Naive thymus-derived CD4-positive, alpha-beta T cell (primary cell): ENCODE data around the gene GRB7. TPM values are rescaled to one million over a fixed set of nuclear protein-coding genes. Genes with fewer than 3 reads are reported as not detected.

Experiments
- ATAC-seq: fragments of 150-1000 bp; cut with Tn5 transposase; 2 replicates; pipeline ENCODE4 v1.10.0; 2021; ENCODE audit warnings: mild to moderate bottlenecking, moderate library complexity
- CTCF ChIA-PET: fragments of 350-600 bp; sonication (Branson Sonifier 250); formaldehyde crosslinking; loops from one replicate; lab custom pipeline; 2021; ENCODE audit warnings: antibody characterized with exemption; lab: Charles Lee
- POLR2A ChIA-PET: fragments of 350-600 bp; sonication (Branson Sonifier 250); formaldehyde crosslinking; loops from one replicate; lab custom pipeline; 2021; ENCODE audit warnings: antibody characterized with exemption, inconsistent platforms; lab: Charles Lee
- DNase-seq, 9 donors: peaks; one replicate each; pipeline versions ENCODE4 v3.0.0 to v3.0.0-alpha.2; 2020 to 2022; ENCODE audit warnings: mixed read lengths in 1 of 9
- H3K27ac ChIP-seq: one replicate; pipeline ENCODE4 v1.7.0; 2013; ENCODE audit warnings: mild to moderate bottlenecking, low read depth, low read length, moderate library complexity
- H3K27me3 ChIP-seq, 2 donors: one replicate each; pipeline ENCODE4 v1.7.0; 2013; ENCODE audit warnings: low read length in 2 of 2, mild to moderate bottlenecking in 2 of 2, moderate library complexity in 2 of 2; ENCODE audit not compliant: control insufficient read depth in 2 of 2, insufficient read depth in 2 of 2
- H3K36me3 ChIP-seq, 3 experiments: 1 replicate in 2 of 3; 2 replicates in 1 of 3; pipeline ENCODE4 v1.7.0; 2013; ENCODE audit warnings: low read length in 3 of 3, mild to moderate bottlenecking in 3 of 3, moderate library complexity in 1 of 3; ENCODE audit not compliant: insufficient read depth in 3 of 3, control insufficient read depth in 2 of 3
- H3K4me1 ChIP-seq, 2 donors: one replicate each; pipeline ENCODE4 v1.7.0; 2013; ENCODE audit warnings: low read length in 2 of 2, mild to moderate bottlenecking in 2 of 2, moderate library complexity in 1 of 2; ENCODE audit not compliant: control insufficient read depth in 2 of 2, insufficient read depth in 2 of 2
- H3K4me3 ChIP-seq: 2 replicates; pipeline ENCODE4 v1.7.0; 2013; ENCODE audit warnings: mild to moderate bottlenecking, low read length
- H3K9me3 ChIP-seq, 3 experiments: 1 replicate in 2 of 3; 2 replicates in 1 of 3; pipeline ENCODE4 v1.7.0; 2013; ENCODE audit warnings: low read length in 3 of 3; ENCODE audit not compliant: control insufficient read depth in 2 of 3
- H3K27ac Mint-ChIP-seq, 9 donors: one replicate each; pipeline ENCODE4 v1.8.0; 2020 to 2022; ENCODE audit warnings: mixed read lengths in 9 of 9, mild to moderate bottlenecking in 8 of 9, moderate library complexity in 5 of 9, inconsistent platforms in 2 of 9
- H3K27me3 Mint-ChIP-seq, 5 donors: one replicate each; pipeline ENCODE4 v1.8.0; 2021 to 2022; ENCODE audit warnings: mixed read lengths in 5 of 5, mild to moderate bottlenecking in 1 of 5
- H3K36me3 Mint-ChIP-seq, 5 donors: one replicate each; pipeline ENCODE4 v1.8.0; 2020 to 2022; ENCODE audit warnings: mixed read lengths in 5 of 5, mild to moderate bottlenecking in 3 of 5, inconsistent platforms in 1 of 5
- H3K4me1 Mint-ChIP-seq, 7 donors: one replicate each; pipeline ENCODE4 v1.8.0; 2020 to 2022; ENCODE audit warnings: mixed read lengths in 7 of 7, mild to moderate bottlenecking in 3 of 7, inconsistent platforms in 1 of 7
- H3K4me3 Mint-ChIP-seq, 10 donors: one replicate each; pipeline ENCODE4 v1.8.0; 2020 to 2022; ENCODE audit warnings: mild to moderate bottlenecking in 10 of 10, mixed read lengths in 10 of 10, moderate library complexity in 6 of 10, inconsistent platforms in 2 of 10
- H3K9me3 Mint-ChIP-seq, 11 donors: one replicate each; pipeline ENCODE4 v1.8.0; 2020 to 2022; ENCODE audit warnings: mixed read lengths in 11 of 11, mild to moderate bottlenecking in 4 of 11, inconsistent platforms in 1 of 11, moderate library complexity in 1 of 11
- intact Hi-C, 2 donors: fragments of 100-400 bp; cut with micrococcal nuclease; formaldehyde crosslinking; loops; one replicate each; pipeline ENCODE4 v1.15.1; 2023
- polyA plus RNA-seq, 2 donors: library from polyadenylated mRNA; unstranded; fragments of 300-500 nt; fragmentation: Illumina TruSeq; gene quantifications; one replicate each; pipeline ENCODE4 v1.2.3, GENCODE V29; 2021
- total RNA-seq, 6 experiments: library from RNA in 5 of 6; stranded (reverse) in 5 of 6; gene quantifications; 1 replicate in 5 of 6; 2 replicates in 1 of 6; pipeline ENCODE4 v1.2.3 and lab custom pipeline; 2021 to 2026

The GRB7 gene
- total and polyA plus RNA-seq, 7 experiments from 2014 or later, result 0.99 TPM; not detected in 6

- peaks cover 73 to 99% (median 98%) of the 10 kb centered on the region in 7 donors for H3K4me1 Mint-ChIP-seq
- H3K27ac ChIP-seq, result peak overlapping the region; percentile 71
- intact Hi-C loops, result loop anchor here (1.0 to 5.0 kb wide), 7 partner anchors 8 to 94 kb away; partner anchors contain the start of gene IKZF3 (in 2 of the 2)
- peak; percentile 81 for ATAC-seq
- H3K27me3 Mint-ChIP-seq, result no peaks in the 10 kb centered on the region
- no peak overlapping the region for H3K4me3 ChIP-seq
- peak overlapping the region; percentile 29 to 83 (median 57) for H3K4me3 Mint-ChIP-seq
- H3K9me3 ChIP-seq, result no peaks in the 10 kb centered on the region
- H3K27ac Mint-ChIP-seq, result peak overlapping the region; percentile 78 to 98 (median 94)
- H3K36me3 Mint-ChIP-seq, result peaks cover 7 to 59% (median 43%) of the 10 kb centered on the region in 5 donors
- POLR2A ChIA-PET, result interaction anchor here (0.6 to 2.2 kb wide), 20 partner anchors 10 to 157 kb away, joined by 3 to 26 read pairs (median 4); partner anchors contain the start of genes IKZF3, LRRC3C, ORMDL3 and ZPBP2
- H3K9me3 Mint-ChIP-seq, result no peaks in the 10 kb centered on the region
- peaks cover 77 to 92% of the 10 kb centered on the region in 2 donors for H3K4me1 ChIP-seq
- no peaks in the 10 kb centered on the region for H3K27me3 ChIP-seq
- peak in 7 of 9 donors; percentile 46 to 81 (median 63) for DNase-seq
- peaks cover 5 to 16% (median 14%) of the 10 kb centered on the region in 3 experiments for H3K36me3 ChIP-seq
- CTCF ChIA-PET, result interaction anchor here (0.7 to 1.3 kb wide), 7 partner anchors 11 to 187 kb away, joined by 3 to 6 read pairs (median 3); partner anchors contain the start of gene IKZF3
Measured at GRCh38 chr17:39769974-39770587, 32.3 kb downstream of the GRB7 start.

- H3K4me3 ChIP-seq, result peak overlapping the region; percentile 34
- peaks cover 71 to 90% of the 10 kb centered on the region in 2 donors for H3K4me1 ChIP-seq
- H3K36me3 ChIP-seq, result peaks cover 0 to 5% (median 0%) of the 10 kb centered on the region in 3 experiments
- Mint-ChIP-seq H3K27me3 (no peaks in the 10 kb centered on the region), H3K36me3 (peaks cover 7 to 42% (median 24%) of the 10 kb centered on the region in 5 donors), H3K4me1 (peaks cover 71 to 98% (median 94%) of the 10 kb centered on the region in 7 donors), H3K9me3 (no peaks in the 10 kb centered on the region), H3K27ac (peak overlapping the region; percentile 79 to 98 (median 94)), H3K4me3 (peak overlapping the region; percentile 63 to 83 (median 78))
- peak overlapping the region; percentile 71 for H3K27ac ChIP-seq
- intact Hi-C loops, result loop anchor here in 1 of 2 donors (5.0 kb wide), 1 partner anchor 90 kb away; the partner anchor contains the start of gene IKZF3
- no peaks in the 10 kb centered on the region for H3K9me3 ChIP-seq
- CTCF ChIA-PET, result no interaction called here
- no peak for DNase-seq
- no peak for ATAC-seq
- POLR2A ChIA-PET, result interaction anchor here (1.0 to 1.6 kb wide), 4 partner anchors 9 to 47 kb away, joined by 4 to 8 read pairs (median 6); no protein-coding TSS in a partner anchor
- H3K27me3 ChIP-seq, result no peaks in the 10 kb centered on the region
Measured at GRCh38 chr17:39772415-39772814, 34.7 kb downstream of the GRB7 start.

GRCh38 chr17:39772987-39773934 is 35.5 kb downstream of the GRB7 start:
- Mint-ChIP-seq H3K36me3 (peaks cover 5 to 37% (median 19%) of the 10 kb centered on the region in 5 donors), H3K27me3 (no peaks in the 10 kb centered on the region), H3K27ac (peak overlapping the region; percentile 79 to 98 (median 94)), H3K4me3 (peak overlapping the region; percentile 48 to 83 (median 78)), H3K4me1 (peaks cover 72 to 99% (median 95%) of the 10 kb centered on the region in 7 donors), H3K9me3 (no peaks in the 10 kb centered on the region)
- no peaks in the 10 kb centered on the region for H3K27me3 ChIP-seq
- peak overlapping the region; percentile 71 for H3K27ac ChIP-seq
- ChIA-PET POLR2A (interaction anchor here (1.0 to 4.7 kb wide), 5 partner anchors 10 to 46 kb away, joined by 4 to 48 read pairs (median 6); no protein-coding TSS in a partner anchor), CTCF (interaction anchor here (0.6 kb wide), 1 partner anchor 626 kb away, joined by 4 read pairs; no protein-coding TSS in a partner anchor)
- peak overlapping the region; percentile 34 for H3K4me3 ChIP-seq
- DNase-seq (peak in 1 of 9 donors; percentile 22), ATAC-seq (no peak)
- intact Hi-C loops, result loop anchor here in 1 of 2 donors (5.0 kb wide), 1 partner anchor 89 kb away; the partner anchor contains the start of gene IKZF3
- peaks cover 0 to 2% (median 0%) of the 10 kb centered on the region in 3 experiments for H3K36me3 ChIP-seq
- no peaks in the 10 kb centered on the region for H3K9me3 ChIP-seq
- H3K4me1 ChIP-seq, result peaks cover 63 to 87% of the 10 kb centered on the region in 2 donors

GRCh38 chr17:39774047-39774446 is 36.3 kb downstream of the GRB7 start:
- H3K27me3 Mint-ChIP-seq, result no peaks in the 10 kb centered on the region
- no peak for ATAC-seq
- peak overlapping the region; percentile 31 for H3K4me3 ChIP-seq
- DNase-seq, result no peak
- CTCF ChIA-PET, result interaction anchor here (0.6 kb wide), 1 partner anchor 625 kb away, joined by 4 read pairs; no protein-coding TSS in a partner anchor
- H3K9me3 Mint-ChIP-seq, result no peaks in the 10 kb centered on the region
- H3K36me3 ChIP-seq, result no peaks in the 10 kb centered on the region
- peaks cover 71 to 98% (median 94%) of the 10 kb centered on the region in 7 donors for H3K4me1 Mint-ChIP-seq
- no peaks in the 10 kb centered on the region for H3K9me3 ChIP-seq
- H3K4me1 ChIP-seq, result peaks cover 63 to 84% of the 10 kb centered on the region in 2 donors
- peak overlapping the region; percentile 51 to 95 (median 77) for H3K4me3 Mint-ChIP-seq
- POLR2A ChIA-PET, result interaction anchor here (1.8 to 4.7 kb wide), 3 partner anchors 18 to 45 kb away, joined by 5 to 48 read pairs (median 6); no protein-coding TSS in a partner anchor
- H3K36me3 Mint-ChIP-seq, result peaks cover 0 to 32% (median 15%) of the 10 kb centered on the region in 5 donors
- H3K27ac ChIP-seq, result peak overlapping the region; percentile 71
- intact Hi-C loops, result loop anchor here in 1 of 2 donors (5.0 kb wide), 1 partner anchor 88 kb away; the partner anchor contains the start of gene IKZF3
- no peaks in the 10 kb centered on the region for H3K27me3 ChIP-seq
- peak overlapping the region; percentile 81 to 98 (median 91) for H3K27ac Mint-ChIP-seq

GRCh38 chr17:39775031-39775430 is 37.3 kb downstream of the GRB7 start:
- Histone ChIP-seq H3K9me3 (no peaks in the 10 kb centered on the region), H3K4me1 (peaks cover 61 to 78% of the 10 kb centered on the region in 2 donors), H3K36me3 (no peaks in the 10 kb centered on the region), H3K4me3 (peak overlapping the region; percentile 26), H3K27me3 (no peaks in the 10 kb centered on the region), H3K27ac (peak overlapping the region; percentile 71)
- H3K4me3 Mint-ChIP-seq, result peak overlapping the region in 8 of 10 donors; percentile 11 to 95 (median 65)
- H3K36me3 Mint-ChIP-seq, result peaks cover 0 to 33% (median 13%) of the 10 kb centered on the region in 5 donors
- no peak for ATAC-seq
- H3K9me3 Mint-ChIP-seq, result no peaks in the 10 kb centered on the region
- POLR2A ChIA-PET, result interaction anchor here (0.8 to 4.7 kb wide), 7 partner anchors 17 to 137 kb away, joined by 3 to 48 read pairs (median 6); no protein-coding TSS in a partner anchor
- CTCF ChIA-PET, result interaction anchor here (1.2 to 3.2 kb wide), 3 partner anchors 19 to 154 kb away, joined by 3 to 14 read pairs (median 5); no protein-coding TSS in a partner anchor
- no peak for DNase-seq
- peaks cover 63 to 94% (median 90%) of the 10 kb centered on the region in 7 donors for H3K4me1 Mint-ChIP-seq
- intact Hi-C loops, result loop anchor here in 1 of 2 donors (5.0 kb wide), 1 partner anchor 152 kb away; the partner anchor contains the start of genes LRRC3C and ORMDL3
- H3K27ac Mint-ChIP-seq, result peak overlapping the region; percentile 11 to 98 (median 86)
- no peaks in the 10 kb centered on the region for H3K27me3 Mint-ChIP-seq
